OCI-LY1 (cell line): Measurements from ENCODE around the gene CTBP2.

Experiments used
- CTCF ChIP-seq: fragments of 200-600 bp; sonication (generic), shearing (Covaris generic); IDR thresholded peaks from 2 replicates; pipeline ENCODE4 v1.5.1; 2017; ENCODE audit warnings: mild to moderate bottlenecking, antibody characterized with exemption, low read length, moderate library complexity, mixed read lengths
- EZH2 ChIP-seq: fragments of 200-600 bp; sonication (generic), shearing (Covaris generic); IDR thresholded peaks from 2 replicates; pipeline ENCODE4 v1.8.0; 2017; ENCODE audit warnings: borderline replicate concordance, mixed run types, mild to moderate bottlenecking, antibody characterized with exemption, low read length, moderate library complexity, mixed read lengths

GRCh38 chr10:125194814-125195213 is 34.5 kb upstream of the CTBP2 start:
- no peak for TF ChIP-seq EZH2
- no peak for TF ChIP-seq CTCF
